Left cardiac atrium (tissue), 4 donors: ENCODE results near the gene KEAP1. TPM values are rescaled to one million over a fixed set of nuclear protein-coding genes. Genes with fewer than 3 reads are reported as not detected.
A peak's percentile ranks its signal among the peaks of the same experiment; 100 is the strongest.
"Not testable (repeated sequence)": the region's sequence is repeated elsewhere in the genome, so short reads cannot be mapped to it uniquely, and the experiment has no call there.

Source experiments
- ATAC-seq, 2 donors: fragments of 200-7000 bp; cut with Tn5 transposase; one replicate each; pipeline ENCODE4 v1.9.1; 2020; ENCODE audit warnings: mild to moderate bottlenecking in 2 of 2, moderate library complexity in 2 of 2
- DNase-seq: peaks from one replicate; pipeline ENCODE4 v3.0.0-alpha.2; 2020
- intact Hi-C, 2 donors: fragments of 100-400 bp; cut with DNase I; formaldehyde crosslinking; loops; one replicate each; pipeline versions ENCODE4 v1.14.1 to v1.15.1; 2022 to 2023
- long read RNA-seq: library from polyadenylated mRNA; unstranded; transcript quantifications from one replicate; pipeline ENCODE4 v2.0.0, GENCODE V29; 2021
- total RNA-seq, 2 donors: library from RNA; stranded (reverse); fragmentation: NEBNext Ultra II Directional; extraction: Animal tissue kit (Norgen Biotek cat#: 25700); gene quantifications; one replicate each; pipeline ENCODE4 v1.2.1, GENCODE V29; 2021
- donor health status: DM: no; HTN: yes; CAD: no.
- donor health status: DM: no; HTN: yes; CAD: no; lungs with severe emphysema.
- donor health status: DM: yes; HTN: yes; CAD: no.
- donor health status: Dilated cardiomyopathy.

Gene KEAP1
- total RNA-seq, result 10 to 100 TPM; 53.5 to 55.1 TPM
- long read RNA-seq, transcript KEAP1-201 (6 exons, 2,955 nt), result minor isoform, 25 of 158 reads
- long read RNA-seq, transcript KEAP1-202 (6 exons, 2,648 nt), result major isoform, 104 of 158 reads
- long read RNA-seq, partial matches to known transcripts, result 21 of 158 reads
- long read RNA-seq, other reads (novel, unspliced or antisense), result 8 of 158 reads

- intact Hi-C loops, result loop anchor here in 1 of 2 donors (10.0 kb wide), 1 partner anchor 62 kb away; the partner anchor contains the start of genes CDKN2D and KRI1
- ATAC-seq, result peak; percentile 12 to 28
- DNase-seq, result peak; percentile 49
These were observed at the start of gene KEAP1 for GRCh38 chr19:10503002-10503789. Gene KEAP1 (minus strand): TSS chr19:10503356. CDS start chr19:10500033, 3,323 bp downstream.

- ATAC-seq (peak in 1 of 2 donors; percentile 13), DNase-seq (no peak)
- intact Hi-C loops, result no loop called here
These were observed 49.4 kb upstream of the KEAP1 start for GRCh38 chr19:10552510-10553053.

- no peak for ATAC-seq
- intact Hi-C loops, result no loop called here
- no peak for DNase-seq
These were observed 48.6 kb upstream of the KEAP1 start for GRCh38 chr19:10551698-10552301.

- DNase-seq, ATAC-seq, intact Hi-C loops: not testable (repeated sequence)
These were observed 47.9 kb upstream of the KEAP1 start for GRCh38 chr19:10551006-10551405.

- intact Hi-C loops, result no loop called here
- ATAC-seq, result no peak
- no peak for DNase-seq
These were observed 47.2 kb upstream of the KEAP1 start for GRCh38 chr19:10550336-10550735.

- intact Hi-C loops, result no loop called here
- no peak for ATAC-seq
- DNase-seq, result no peak
These were observed 46.6 kb upstream of the KEAP1 start for GRCh38 chr19:10549733-10550132.

GRCh38 chr19:10548746-10549276, 45.7 kb upstream of the KEAP1 start:
- intact Hi-C loops, result no loop called here
- DNase-seq (no peak), ATAC-seq (no peak)

GRCh38 chr19:10546817-10547216, 43.7 kb upstream of the KEAP1 start:
- DNase-seq (no peak), ATAC-seq (no peak)
- intact Hi-C loops, result no loop called here

GRCh38 chr19:10544753-10545251, 41.6 kb upstream of the KEAP1 start:
- no peak for DNase-seq
- intact Hi-C loops, result no loop called here
- no peak for ATAC-seq

GRCh38 chr19:10544242-10544752, 41.1 kb upstream of the KEAP1 start:
- peak; percentile 43 to 44 for ATAC-seq
- peak; percentile 56 for DNase-seq
- intact Hi-C loops, result no loop called here

GRCh38 chr19:10543420-10544241, 40.5 kb upstream of the KEAP1 start, which contains the start of gene ATG4D:
Gene ATG4D (plus strand): TSS chr19:10543904. CDS start chr19:10544091, 187 bp downstream.
- intact Hi-C loops, result no loop called here
- peak; percentile 94 for ATAC-seq
- DNase-seq, result peak; percentile 81

GRCh38 chr19:10543059-10543419, 39.9 kb upstream of the KEAP1 start:
- intact Hi-C loops, result no loop called here
- no peak for ATAC-seq

GRCh38 chr19:10539016-10539415, 35.9 kb upstream of the KEAP1 start:
- ATAC-seq, DNase-seq, intact Hi-C loops: not testable (repeated sequence)

More at GRCh38 chr19:10543059-10543419, 39.9 kb upstream of the KEAP1 start:
- no peak for DNase-seq

- intact Hi-C loops, result no loop called here
- ATAC-seq (no peak), DNase-seq (no peak)
These were observed 35.2 kb upstream of the KEAP1 start for GRCh38 chr19:10538204-10538983.

- ATAC-seq, result no peak
- DNase-seq, result no peak
- intact Hi-C loops, result no loop called here
These were observed 34.5 kb upstream of the KEAP1 start for GRCh38 chr19:10537668-10538067.

GRCh38 chr19:10535613-10536012, 32.5 kb upstream of the KEAP1 start:
- ATAC-seq (no peak), DNase-seq (no peak)
- intact Hi-C loops, result no loop called here

- DNase-seq (no peak), ATAC-seq (peak in 1 of 2 donors; percentile 48)
- intact Hi-C loops, result no loop called here
These were observed 30.7 kb upstream of the KEAP1 start for GRCh38 chr19:10533646-10534386.
